GM10248 (cell line): ENCODE measurements around the gene MBLAC2.

ENCODE experiments used
- CTCF ChIA-PET: fragments of 300-600 bp; sonication (Branson Sonifier 250); formaldehyde crosslinking; extraction: SDS; loops from one replicate; lab custom pipeline; 2021; ENCODE audit warnings: antibody characterized with exemption; lab: Yijun Ruan, JAX
- POLR2A ChIA-PET: fragments of 350-650 bp; sonication (Branson Sonifier 250); formaldehyde crosslinking; extraction: SDS; loops from one replicate; lab custom pipeline; 2020; ENCODE audit warnings: antibody characterized with exemption; lab: Yijun Ruan, JAX
- DNase-seq: peaks from one replicate; pipeline ENCODE4 v3.0.0; 2012; ENCODE audit errors: extremely low spot score
- TF ChIP-seq, protein P1 (sequence below): IDR thresholded peaks from 2 replicates; pipeline ENCODE4 v1.5.1; 2012; ENCODE audit warnings: mild to moderate bottlenecking, low read depth; ENCODE audit errors: extremely low read depth, missing control alignments, control extremely low read depth

Gene MBLAC2

DNA sequence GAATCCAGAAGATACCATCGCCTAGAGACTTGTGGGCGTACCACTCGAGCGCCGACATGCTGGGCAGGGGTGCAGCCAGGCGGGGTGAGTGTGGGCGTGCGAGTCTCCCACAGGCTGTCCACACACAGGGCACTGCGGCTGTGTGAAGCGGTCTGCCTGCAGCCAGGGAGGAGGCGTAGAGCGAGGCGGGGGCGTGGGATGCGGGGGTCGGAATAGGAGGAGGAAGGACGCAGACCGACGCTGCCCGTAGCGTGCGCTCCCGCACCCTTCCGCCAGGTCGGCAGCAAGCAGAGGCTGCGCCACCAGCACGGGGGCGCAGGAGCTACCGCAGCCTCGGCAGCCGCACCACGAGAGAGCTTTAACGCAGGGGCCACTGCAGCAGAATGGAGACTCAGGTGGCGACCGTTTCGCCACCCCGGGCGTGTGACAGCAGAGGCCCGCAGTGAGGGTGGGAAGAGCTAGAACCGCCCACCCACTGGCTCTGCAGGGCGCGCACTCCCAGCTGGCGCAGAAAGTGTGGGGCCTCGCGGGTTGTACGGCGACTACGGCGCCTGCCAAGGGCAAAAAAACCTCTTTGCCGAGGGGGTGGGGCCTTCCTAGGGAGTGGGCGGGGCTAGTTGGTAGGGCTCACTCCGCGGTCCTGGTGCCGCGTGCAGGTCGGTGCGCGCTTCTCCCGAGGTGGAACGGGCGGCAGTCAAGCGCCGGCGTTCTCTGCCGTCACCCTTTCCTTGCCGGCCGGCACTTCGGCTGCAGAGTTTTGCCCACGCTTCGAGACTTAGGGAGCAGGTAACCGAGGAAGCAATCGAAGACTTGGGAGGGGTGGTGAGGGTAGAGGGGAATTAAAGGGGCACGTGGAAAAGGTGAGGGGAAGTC, at the start of gene MBLAC2, which contains the start of gene POLR3G:
Gene MBLAC2 (minus strand): TSS at position 537 of the 873 bp plus-strand sequence. CDS start 479 bp downstream, at position 58.
Gene POLR3G (plus strand): TSS at position 630 of the 873 bp plus-strand sequence. CDS start 10,704 bp downstream, outside the sequence.
- TF ChIP-seq, protein P1, sequence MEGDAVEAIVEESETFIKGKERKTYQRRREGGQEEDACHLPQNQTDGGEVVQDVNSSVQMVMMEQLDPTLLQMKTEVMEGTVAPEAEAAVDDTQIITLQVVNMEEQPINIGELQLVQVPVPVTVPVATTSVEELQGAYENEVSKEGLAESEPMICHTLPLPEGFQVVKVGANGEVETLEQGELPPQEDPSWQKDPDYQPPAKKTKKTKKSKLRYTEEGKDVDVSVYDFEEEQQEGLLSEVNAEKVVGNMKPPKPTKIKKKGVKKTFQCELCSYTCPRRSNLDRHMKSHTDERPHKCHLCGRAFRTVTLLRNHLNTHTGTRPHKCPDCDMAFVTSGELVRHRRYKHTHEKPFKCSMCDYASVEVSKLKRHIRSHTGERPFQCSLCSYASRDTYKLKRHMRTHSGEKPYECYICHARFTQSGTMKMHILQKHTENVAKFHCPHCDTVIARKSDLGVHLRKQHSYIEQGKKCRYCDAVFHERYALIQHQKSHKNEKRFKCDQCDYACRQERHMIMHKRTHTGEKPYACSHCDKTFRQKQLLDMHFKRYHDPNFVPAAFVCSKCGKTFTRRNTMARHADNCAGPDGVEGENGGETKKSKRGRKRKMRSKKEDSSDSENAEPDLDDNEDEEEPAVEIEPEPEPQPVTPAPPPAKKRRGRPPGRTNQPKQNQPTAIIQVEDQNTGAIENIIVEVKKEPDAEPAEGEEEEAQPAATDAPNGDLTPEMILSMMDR: peak; percentile 15
- ChIA-PET CTCF (interaction anchor here (1.0 to 1.9 kb wide), 6 partner anchors 11 to 35 kb away, joined by 3 to 6 read pairs (median 3); no protein-coding TSS in a partner anchor), POLR2A (interaction anchor here (1.7 kb wide), 1 partner anchor 65 kb away, joined by 6 read pairs; the partner anchor contains the start of gene CETN3)
- DNase-seq: peak; percentile 95

- TF ChIP-seq, protein P1: no peak
- ChIA-PET CTCF (interaction anchor here (0.9 to 1.6 kb wide), 5 partner anchors 11 to 80 kb away, joined by 3 to 6 read pairs (median 4); partner anchors contain the start of gene LYSMD3), POLR2A (no interaction called here)
- DNase-seq: no peak
Observed at GRCh38 chr5:90519081-90519480, 44.5 kb upstream of the MBLAC2 start.

DNA sequence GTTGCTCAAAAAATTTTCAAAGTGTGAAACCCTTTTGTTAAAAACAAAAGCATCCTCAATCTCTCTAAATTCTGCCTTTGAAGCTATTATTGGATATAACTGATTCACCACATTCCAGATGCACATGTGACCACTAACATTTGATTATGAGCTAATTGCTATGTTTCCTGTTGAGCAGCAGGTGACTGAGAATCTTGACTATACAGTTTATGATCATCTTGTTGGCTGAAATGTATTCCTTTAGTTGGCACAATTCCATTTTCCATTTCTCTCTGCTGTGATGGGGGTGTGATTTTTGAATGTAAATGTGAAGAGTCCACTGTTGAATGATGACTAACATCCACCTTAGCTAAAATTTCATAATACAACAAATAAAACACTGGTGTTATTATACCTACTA, 44.1 kb upstream of the MBLAC2 start:
- CTCF ChIA-PET: interaction anchor here (0.9 to 1.6 kb wide), 5 partner anchors 11 to 79 kb away, joined by 3 to 6 read pairs (median 4); partner anchors contain the start of gene LYSMD3
- TF ChIP-seq, protein P1: no peak
- POLR2A ChIA-PET: no interaction called here
- no peak for DNase-seq

GRCh38 chr5:90514520-90514919, 39.9 kb upstream of the MBLAC2 start:
- CTCF ChIA-PET: interaction anchor here (1.2 kb wide), 1 partner anchor 11 kb away, joined by 3 read pairs; no protein-coding TSS in a partner anchor
- POLR2A ChIA-PET: no interaction called here
- no peak for DNase-seq
- TF ChIP-seq, protein P1: no peak

- no peak for DNase-seq
- TF ChIP-seq, protein P1: no peak
- ChIA-PET CTCF (interaction anchor here (0.9 kb wide), 1 partner anchor 11 kb away, joined by 3 read pairs; no protein-coding TSS in a partner anchor), POLR2A (interaction anchor here (0.7 kb wide), 1 partner anchor 32 kb away, joined by 3 read pairs; no protein-coding TSS in a partner anchor)
Observed at GRCh38 chr5:90510438-90510837, 35.9 kb upstream of the MBLAC2 start.

- no peak for DNase-seq
- ChIA-PET POLR2A (no interaction called here), CTCF (no interaction called here)
- TF ChIP-seq, protein P1: no peak
Observed at GRCh38 chr5:90506221-90506620, 31.6 kb upstream of the MBLAC2 start.
